Erythroblast (primary cell): ENCODE data around the gene DNAJA4.

Source experiments
- GATA1 ChIP-seq: IDR thresholded peaks from 2 replicates; pipeline ENCODE4 v1.6.1; 2011; ENCODE audit warnings: low read depth, mild to moderate bottlenecking, control low read depth, low read length, moderate library complexity
- POLR2A ChIP-seq: IDR thresholded peaks from 2 replicates; pipeline ENCODE4 v1.6.1; 2011; ENCODE audit warnings: mild to moderate bottlenecking, low read length

- no peak for TF ChIP-seq POLR2A
- TF ChIP-seq GATA1: no peak
Measured at GRCh38 chr15:78284758-78285157, 20.4 kb downstream of the DNAJA4 start.
